ENCODE results near the gene CDCA5.

The CDCA5 gene

DNA sequence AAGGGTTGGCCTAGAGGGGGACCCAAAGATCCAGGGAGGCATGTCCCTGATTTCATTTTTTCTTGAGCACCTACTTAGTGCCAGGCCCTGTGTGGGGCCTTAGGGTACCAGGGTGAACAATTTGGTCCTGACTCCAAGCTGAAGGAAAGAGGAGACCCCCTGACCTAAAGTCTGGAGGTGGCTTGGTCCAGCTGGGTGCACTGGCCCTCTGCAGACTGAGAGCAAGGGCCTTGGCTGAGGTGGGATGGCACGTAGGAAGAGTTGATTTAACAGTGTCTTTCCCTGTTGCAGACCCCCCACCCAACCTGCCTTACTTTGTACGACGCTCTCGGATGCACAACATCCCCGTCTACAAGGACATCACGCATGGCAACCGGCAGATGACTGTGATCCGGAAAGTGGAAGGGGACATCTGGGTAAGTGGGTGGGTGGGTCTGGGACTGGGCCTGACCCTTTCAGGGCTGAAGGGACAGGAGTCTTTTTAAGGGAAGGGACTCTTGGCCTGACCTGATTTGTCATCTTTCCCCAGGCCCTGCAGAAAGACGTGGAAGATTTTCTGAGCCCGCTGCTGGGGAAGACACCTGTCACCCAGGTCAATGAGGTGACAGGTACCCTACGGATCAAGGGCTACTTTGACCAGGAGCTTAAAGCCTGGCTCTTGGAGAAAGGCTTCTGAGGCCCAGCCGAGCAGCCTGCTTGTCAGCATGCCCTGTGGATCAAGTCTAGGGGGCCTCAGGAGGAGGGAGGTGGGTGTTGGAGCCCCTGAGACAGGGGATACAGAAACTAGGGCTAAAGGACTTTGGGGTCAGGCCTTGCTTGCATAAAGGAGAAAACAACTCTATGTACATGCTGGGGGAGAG, 41.6 kb upstream of the CDCA5 start:
- Histone ChIP-seq H3K79me1 (ENCODE audit: low read depth, low read length) (peaks cover 6% of the 10 kb centered on the region), H3K9ac (ENCODE audit: low read depth, low read length, poor library complexity) (peak overlapping the region; percentile 51), H3K4me1 (ENCODE audit: control insufficient read depth in 2 of 2, insufficient read depth in 1 of 2, low read depth in 1 of 2, low read length in 2 of 2) (peaks cover 3 to 11% of the 10 kb centered on the region in 2 donors), H3K23ac (ENCODE audit: low read depth, low read length, poor library complexity) (no peak overlapping the region), H2AK5ac (ENCODE audit: low read depth, low read length) (no peak overlapping the region), H2AFZ (ENCODE audit: low read length) (no peak overlapping the region), H2BK12ac (ENCODE audit: low read length) (no peak overlapping the region), H3K27me3 (ENCODE audit: control insufficient read depth in 3 of 3, insufficient read depth in 3 of 3, low read depth in 1 of 3, low read length in 3 of 3) (no peaks in the 10 kb centered on the region), H3K14ac (ENCODE audit: low read length) (no peak overlapping the region), H3K4ac (ENCODE audit: low read length) (no peak overlapping the region), H2BK15ac (ENCODE audit: low read length) (no peak overlapping the region), H3K9me3 (replicated peaks in 1 of 2; ENCODE audit: control insufficient read depth in 2 of 2, insufficient read depth in 1 of 2, low read depth in 1 of 2, low read length in 2 of 2) (no peaks in the 10 kb centered on the region), H2BK5ac (ENCODE audit: low read length) (no peak overlapping the region), H3K4me2 (ENCODE audit: insufficient read depth, low read length, poor library complexity, severe bottlenecking) (no peak overlapping the region), H3K18ac (ENCODE audit: low read length) (no peak overlapping the region), H2BK120ac (ENCODE audit: low read depth, low read length) (no peak overlapping the region), H4K8ac (ENCODE audit: low read depth, low read length) (no peak overlapping the region), H3K4me3 (ENCODE audit: low read length in 2 of 2) (no peak overlapping the region), H3K36me3 (replicated peaks in 1 of 2; ENCODE audit: control insufficient read depth in 2 of 2, insufficient read depth in 2 of 2, low read length in 2 of 2) (peaks cover 52 to 76% of the 10 kb centered on the region in 2 donors), H4K91ac (ENCODE audit: low read depth, low read length, poor library complexity) (no peak overlapping the region), H3K27ac (replicated peaks; ENCODE audit: low read length) (no peak overlapping the region)
- WGBS, 2 donors (ENCODE audit: extremely low coverage in 2 of 2, insufficient read length in 2 of 2, insufficient replicate concordance in 1 of 2) = no CpG with 5 or more reads among the region's 12 CpGs
- DNase-seq (ENCODE audit: low spot score) = no peak

DNA sequence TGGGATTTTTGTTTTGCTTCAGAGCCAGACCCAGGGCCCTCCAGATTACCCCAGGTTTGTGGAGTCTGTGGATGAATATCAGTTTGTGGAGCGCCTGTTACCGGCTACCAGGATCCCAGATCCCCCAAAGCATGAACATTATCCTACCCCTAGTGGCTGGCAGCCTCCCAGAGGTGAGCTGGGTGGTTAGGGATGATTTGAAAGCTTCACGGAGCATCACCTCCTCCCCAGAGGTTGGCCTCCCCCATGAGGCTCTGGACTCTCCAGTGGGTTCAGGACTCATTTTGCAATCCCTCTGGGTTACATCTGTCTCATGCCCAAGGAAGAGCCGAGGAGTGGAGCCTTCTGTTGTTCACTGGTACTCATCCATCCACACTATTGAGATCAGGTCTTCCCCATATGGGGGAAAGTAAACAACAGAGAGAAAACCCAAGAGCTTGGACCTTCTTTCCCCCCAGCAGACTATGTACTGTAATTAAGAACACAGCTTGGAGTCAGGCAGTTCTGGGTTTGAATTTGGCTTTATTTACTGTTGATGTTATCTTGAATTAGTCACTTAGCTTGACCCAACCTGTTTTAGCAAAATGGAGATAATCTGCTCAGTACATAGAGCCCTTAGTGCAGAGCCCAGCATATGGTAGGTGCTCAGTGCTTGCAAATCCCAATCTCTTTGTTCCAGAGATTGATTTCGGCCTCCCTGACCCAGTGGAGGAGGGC, 40.8 kb upstream of the CDCA5 start:
- no peak overlapping the region for H3K23ac ChIP-seq (ENCODE audit: low read depth, low read length, poor library complexity)
- H2BK15ac ChIP-seq (ENCODE audit: low read length) = no peak overlapping the region
- H3K4me3 ChIP-seq (ENCODE audit: low read length in 2 of 2) = no peak overlapping the region
- H2AK5ac ChIP-seq (ENCODE audit: low read depth, low read length) = no peak overlapping the region
- H3K9ac ChIP-seq (ENCODE audit: low read depth, low read length, poor library complexity) = no peak overlapping the region
- H3K9me3 ChIP-seq (replicated peaks in 1 of 2; ENCODE audit: control insufficient read depth in 2 of 2, insufficient read depth in 1 of 2, low read depth in 1 of 2, low read length in 2 of 2) = no peaks in the 10 kb centered on the region
- H2AFZ ChIP-seq (ENCODE audit: low read length) = no peak overlapping the region
- H3K79me1 ChIP-seq (ENCODE audit: low read depth, low read length) = peaks cover 6% of the 10 kb centered on the region
- no peak overlapping the region for H4K91ac ChIP-seq (ENCODE audit: low read depth, low read length, poor library complexity)
- WGBS, 2 donors (ENCODE audit: extremely low coverage in 2 of 2, insufficient read length in 2 of 2, insufficient replicate concordance in 1 of 2) = no CpG with 5 or more reads among the region's 5 CpGs
- no peak overlapping the region for H4K8ac ChIP-seq (ENCODE audit: low read depth, low read length)
- H3K14ac ChIP-seq (ENCODE audit: low read length) = no peak overlapping the region
- no peak overlapping the region for H3K4ac ChIP-seq (ENCODE audit: low read length)
- no peak overlapping the region for H2BK120ac ChIP-seq (ENCODE audit: low read depth, low read length)
- H3K4me1 ChIP-seq (ENCODE audit: control insufficient read depth in 2 of 2, insufficient read depth in 1 of 2, low read depth in 1 of 2, low read length in 2 of 2) = peaks cover 3 to 11% of the 10 kb centered on the region in 2 donors
- H3K27me3 ChIP-seq (ENCODE audit: control insufficient read depth in 3 of 3, insufficient read depth in 3 of 3, low read depth in 1 of 3, low read length in 3 of 3) = no peaks in the 10 kb centered on the region
- H3K4me2 ChIP-seq (ENCODE audit: insufficient read depth, low read length, poor library complexity, severe bottlenecking) = no peak overlapping the region
- H2BK5ac ChIP-seq (ENCODE audit: low read length) = no peak overlapping the region
- H2BK12ac ChIP-seq (ENCODE audit: low read length) = no peak overlapping the region
- no peak overlapping the region for H3K27ac ChIP-seq (replicated peaks; ENCODE audit: low read length)
- H3K36me3 ChIP-seq (replicated peaks in 1 of 2; ENCODE audit: control insufficient read depth in 2 of 2, insufficient read depth in 2 of 2, low read length in 2 of 2) = peaks cover 50 to 76% of the 10 kb centered on the region in 2 donors
- H3K18ac ChIP-seq (ENCODE audit: low read length) = no peak overlapping the region
- no peak for DNase-seq (ENCODE audit: low spot score)

DNA sequence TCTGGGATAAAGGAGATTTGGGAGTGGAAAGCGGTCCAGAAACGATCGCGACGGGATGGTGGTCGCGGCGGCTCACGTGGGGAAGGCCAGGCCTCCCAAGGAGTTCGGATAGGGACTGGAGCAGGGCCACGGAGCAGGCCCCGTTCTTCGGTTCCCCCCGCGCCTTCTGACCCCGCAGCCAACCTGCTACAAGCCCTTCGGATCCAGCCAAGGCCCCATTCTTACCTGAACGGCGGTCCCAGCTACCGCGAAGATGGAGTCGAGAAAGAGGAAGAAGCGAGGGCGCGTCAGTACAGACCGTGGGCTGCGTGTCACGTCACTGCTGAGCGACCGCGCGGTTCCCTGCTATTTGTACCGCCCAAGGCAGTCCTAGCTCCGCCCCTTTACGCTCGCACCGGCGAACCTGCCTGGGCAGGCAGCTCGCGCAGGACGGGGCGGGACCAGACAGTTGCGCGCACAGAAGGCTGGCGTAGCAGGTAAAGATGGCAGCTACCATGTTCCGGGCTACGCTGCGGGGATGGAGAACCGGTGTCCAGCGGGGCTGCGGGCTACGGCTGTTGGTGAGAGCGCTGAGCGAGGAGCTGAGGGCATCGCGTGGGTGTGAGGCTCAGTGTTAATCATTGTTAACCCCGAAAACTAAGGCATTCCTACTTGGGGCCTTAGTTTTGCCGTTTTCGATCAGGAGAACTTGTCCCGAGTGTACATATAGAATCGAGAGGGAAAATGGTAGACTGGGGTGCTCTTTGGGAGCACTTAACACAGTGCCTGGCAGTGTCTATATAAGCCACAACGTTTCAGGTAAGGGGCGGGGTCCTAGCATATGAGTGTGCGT, 38.2 kb upstream of the CDCA5 start, which contains the start of the genes FAU and MRPL49:
FAU (minus strand) TSS at position 270 of the 832 bp plus-strand sequence. CDS start 321 bp downstream, outside the sequence.
MRPL49 (plus strand) TSS at position 457 of the 832 bp plus-strand sequence; CDS start at position 483, 26 bp downstream.
- Histone ChIP-seq H3K4me1 (ENCODE audit: control insufficient read depth in 2 of 2, insufficient read depth in 1 of 2, low read depth in 1 of 2, low read length in 2 of 2) (peaks cover 3 to 11% of the 10 kb centered on the region in 2 donors), H2BK5ac (ENCODE audit: low read length) (no peak within 1 kb of the TSS), H2BK15ac (ENCODE audit: low read length) (peak within 1 kb of the TSS; percentile 11), H3K27me3 (ENCODE audit: control insufficient read depth in 3 of 3, insufficient read depth in 3 of 3, low read depth in 1 of 3, low read length in 3 of 3) (no peaks in the 10 kb centered on the region), H3K79me1 (ENCODE audit: low read depth, low read length) (peaks cover 6% of the 10 kb centered on the region), H3K14ac (ENCODE audit: low read length) (no peak within 1 kb of the TSS), H3K9me3 (replicated peaks in 1 of 2; ENCODE audit: control insufficient read depth in 2 of 2, insufficient read depth in 1 of 2, low read depth in 1 of 2, low read length in 2 of 2) (no peaks in the 10 kb centered on the region), H3K27ac (replicated peaks; ENCODE audit: low read length) (peak within 1 kb of the TSS; percentile 89), H3K4ac (ENCODE audit: low read length) (no peak within 1 kb of the TSS), H4K91ac (ENCODE audit: low read depth, low read length, poor library complexity) (no peak within 1 kb of the TSS), H4K8ac (ENCODE audit: low read depth, low read length) (no peak within 1 kb of the TSS), H2AFZ (ENCODE audit: low read length) (peak within 1 kb of the TSS; percentile 84), H2BK12ac (ENCODE audit: low read length) (no peak within 1 kb of the TSS), H3K4me3 (ENCODE audit: low read length in 2 of 2) (peak within 1 kb of the TSS; percentile 73 to 88), H2BK120ac (ENCODE audit: low read depth, low read length) (no peak within 1 kb of the TSS), H3K18ac (ENCODE audit: low read length) (peak within 1 kb of the TSS; percentile 92), H3K9ac (ENCODE audit: low read depth, low read length, poor library complexity) (peak within 1 kb of the TSS; percentile 97), H3K4me2 (ENCODE audit: insufficient read depth, low read length, poor library complexity, severe bottlenecking) (peak within 1 kb of the TSS; percentile 70), H3K23ac (ENCODE audit: low read depth, low read length, poor library complexity) (peak within 1 kb of the TSS; percentile 62), H3K36me3 (replicated peaks in 1 of 2; ENCODE audit: control insufficient read depth in 2 of 2, insufficient read depth in 2 of 2, low read length in 2 of 2) (peaks cover 32 to 70% of the 10 kb centered on the region in 2 donors), H2AK5ac (ENCODE audit: low read depth, low read length) (peak within 1 kb of the TSS; percentile 13)
- DNase-seq (ENCODE audit: low spot score) = peak; percentile 94
- WGBS, 2 donors (ENCODE audit: extremely low coverage in 2 of 2, insufficient read length in 2 of 2, insufficient replicate concordance in 1 of 2) = no CpG with 5 or more reads among the region's 64 CpGs

All from neuronal stem cell (in vitro differentiated cells).